Neural crest cell (in vitro differentiated cells): ENCODE results near the gene DGCR2. TPM values are rescaled to one million over a fixed set of nuclear protein-coding genes. Genes with fewer than 3 reads are reported as not detected.

Experiments
- DNase-seq: peaks from one replicate; pipeline ENCODE4 v3.0.0; 2021; ENCODE audit warnings: low read depth, mixed read lengths, low spot score
- H3K27ac Mint-ChIP-seq: one replicate; pipeline ENCODE4 v1.8.0; 2021; ENCODE audit warnings: mild to moderate bottlenecking, mixed read lengths; ENCODE audit not compliant: unreplicated experiment
- H3K27me3 Mint-ChIP-seq: 2 replicates; pipeline ENCODE4 v1.8.0; 2021; ENCODE audit warnings: low read depth, mild to moderate bottlenecking, mixed read lengths
- H3K36me3 Mint-ChIP-seq: 2 replicates; pipeline ENCODE4 v1.8.0; 2021; ENCODE audit warnings: low read depth, mild to moderate bottlenecking, mixed read lengths
- H3K4me1 Mint-ChIP-seq: 2 replicates; pipeline ENCODE4 v1.8.0; 2021; ENCODE audit warnings: mixed read lengths
- H3K4me3 Mint-ChIP-seq: one replicate; pipeline ENCODE4 v1.8.0; 2021; ENCODE audit warnings: mild to moderate bottlenecking, mixed read lengths
- H3K9me3 Mint-ChIP-seq: 2 replicates; pipeline ENCODE4 v1.8.0; 2021; ENCODE audit warnings: mixed read lengths
- total RNA-seq: library from RNA; stranded (reverse); gene quantifications from 2 replicates; pipeline ENCODE4 v1.2.1, GENCODE V29; 2021
- TF ChIP-seq, protein P1 (sequence below): fragments of 200-600 bp; sonication (generic); conservative IDR thresholded peaks from 2 replicates; pipeline ENCODE4 v1.5.0; 2021; ENCODE audit warnings: antibody characterized with exemption, mild to moderate bottlenecking

Gene DGCR2
- total RNA-seq, 1 donor from 2014 or later = 91.6 TPM

DNA sequence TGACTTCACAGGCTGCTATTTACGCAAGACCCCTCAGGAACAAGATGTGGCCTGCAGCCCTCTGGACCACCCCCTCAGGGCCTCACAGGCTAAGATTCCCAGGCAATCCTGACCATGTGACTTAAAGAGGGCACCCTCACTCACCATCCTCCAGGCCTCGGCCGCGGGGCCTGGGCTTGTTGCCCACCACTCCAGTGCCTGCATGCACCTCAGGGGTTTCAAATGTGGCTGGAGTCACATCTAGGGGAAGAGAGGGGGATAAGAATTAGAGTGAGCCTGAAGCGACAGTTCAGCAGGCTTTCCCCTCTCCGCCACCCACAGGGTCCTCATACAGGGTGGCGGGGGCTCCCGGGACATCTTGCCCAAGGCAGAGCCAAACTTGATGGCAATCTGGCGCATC, 20.2 kb upstream of the DGCR2 start:
- TF ChIP-seq, protein P1, sequence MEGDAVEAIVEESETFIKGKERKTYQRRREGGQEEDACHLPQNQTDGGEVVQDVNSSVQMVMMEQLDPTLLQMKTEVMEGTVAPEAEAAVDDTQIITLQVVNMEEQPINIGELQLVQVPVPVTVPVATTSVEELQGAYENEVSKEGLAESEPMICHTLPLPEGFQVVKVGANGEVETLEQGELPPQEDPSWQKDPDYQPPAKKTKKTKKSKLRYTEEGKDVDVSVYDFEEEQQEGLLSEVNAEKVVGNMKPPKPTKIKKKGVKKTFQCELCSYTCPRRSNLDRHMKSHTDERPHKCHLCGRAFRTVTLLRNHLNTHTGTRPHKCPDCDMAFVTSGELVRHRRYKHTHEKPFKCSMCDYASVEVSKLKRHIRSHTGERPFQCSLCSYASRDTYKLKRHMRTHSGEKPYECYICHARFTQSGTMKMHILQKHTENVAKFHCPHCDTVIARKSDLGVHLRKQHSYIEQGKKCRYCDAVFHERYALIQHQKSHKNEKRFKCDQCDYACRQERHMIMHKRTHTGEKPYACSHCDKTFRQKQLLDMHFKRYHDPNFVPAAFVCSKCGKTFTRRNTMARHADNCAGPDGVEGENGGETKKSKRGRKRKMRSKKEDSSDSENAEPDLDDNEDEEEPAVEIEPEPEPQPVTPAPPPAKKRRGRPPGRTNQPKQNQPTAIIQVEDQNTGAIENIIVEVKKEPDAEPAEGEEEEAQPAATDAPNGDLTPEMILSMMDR = no peak
- H3K4me1 Mint-ChIP-seq = peaks cover 12% of the 10 kb centered on the region
- peaks cover 3% of the 10 kb centered on the region for H3K9me3 Mint-ChIP-seq
- H3K27me3 Mint-ChIP-seq = peaks cover 19% of the 10 kb centered on the region
- no peak for DNase-seq
- no peaks in the 10 kb centered on the region for H3K36me3 Mint-ChIP-seq
- H3K4me3 Mint-ChIP-seq = peak overlapping the region; percentile 76
- no peak overlapping the region for H3K27ac Mint-ChIP-seq

GRCh38 chr22:19139974-19140373, 17.8 kb upstream of the DGCR2 start:
- Mint-ChIP-seq H3K4me1 (peaks cover 12% of the 10 kb centered on the region), H3K9me3 (peaks cover 3% of the 10 kb centered on the region), H3K27me3 (peaks cover 4% of the 10 kb centered on the region), H3K36me3 (peaks cover 5% of the 10 kb centered on the region), H3K4me3 (peak overlapping the region; percentile 47), H3K27ac (no peak overlapping the region)
- DNase-seq = no peak
- TF ChIP-seq, protein P1 = no peak

DNA sequence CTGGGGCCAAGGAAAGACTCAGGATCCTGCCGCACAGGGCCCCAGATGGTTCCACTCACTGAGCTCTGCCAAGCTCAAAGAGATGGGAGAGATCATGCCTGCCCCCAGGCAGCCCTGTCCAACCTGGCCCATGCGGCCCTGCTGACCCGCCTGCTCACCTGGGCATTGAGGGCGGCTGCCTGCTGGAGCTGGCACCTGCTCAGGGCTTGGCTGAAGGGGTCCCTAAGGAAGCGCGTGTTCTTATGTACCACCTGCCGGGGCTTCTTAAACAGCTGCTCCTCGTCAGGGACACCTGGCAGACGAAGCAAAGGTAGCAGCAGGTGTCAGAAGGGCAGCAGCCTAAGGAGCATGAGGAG, 16.8 kb upstream of the DGCR2 start:
- no peaks in the 10 kb centered on the region for H3K27me3 Mint-ChIP-seq
- peak overlapping the region; percentile 56 for H3K4me3 Mint-ChIP-seq
- peaks cover 3% of the 10 kb centered on the region for H3K4me1 Mint-ChIP-seq
- no peaks in the 10 kb centered on the region for H3K9me3 Mint-ChIP-seq
- peaks cover 5% of the 10 kb centered on the region for H3K36me3 Mint-ChIP-seq
- TF ChIP-seq, protein P1 = no peak
- no peak for DNase-seq
- no peak overlapping the region for H3K27ac Mint-ChIP-seq

DNA sequence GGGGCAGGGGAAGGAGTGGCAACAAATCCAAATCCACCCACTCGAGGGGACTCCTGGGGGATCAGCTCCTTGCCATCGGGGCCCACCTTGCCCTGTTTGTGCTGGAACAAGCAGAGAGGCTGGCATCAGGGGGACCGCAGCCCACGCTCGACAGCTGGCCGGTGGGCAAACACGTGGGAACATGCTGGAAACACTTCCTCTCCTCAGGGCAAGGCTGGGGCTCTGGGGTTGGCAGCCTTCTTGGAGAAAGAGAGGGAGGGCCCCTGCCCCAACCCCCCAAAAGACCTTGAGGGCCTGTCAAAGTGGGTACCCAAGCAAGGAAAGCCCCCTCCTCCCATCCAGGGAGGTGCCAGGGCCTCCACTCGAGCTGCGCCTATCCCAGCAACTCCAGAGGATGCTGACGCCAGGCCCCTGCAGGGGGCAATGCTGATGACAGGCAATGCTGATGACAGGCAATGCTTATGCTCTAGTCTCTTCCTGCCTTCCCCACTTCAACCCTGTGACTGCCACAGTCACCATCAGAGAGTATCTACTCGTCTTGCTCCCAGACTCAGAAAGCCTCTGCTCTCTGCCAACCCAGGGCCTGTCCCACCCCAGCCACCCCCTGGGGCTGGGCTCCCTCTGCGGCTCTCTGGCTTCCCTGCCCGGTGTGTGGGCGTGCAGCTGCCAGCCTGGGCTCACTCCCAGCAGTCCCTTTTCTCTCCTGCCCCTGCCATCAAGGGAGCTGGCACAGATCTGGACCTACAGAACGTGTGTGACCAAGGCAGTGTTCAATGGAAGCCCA, 16.2 kb upstream of the DGCR2 start:
- DNase-seq = no peak
- no peaks in the 10 kb centered on the region for H3K9me3 Mint-ChIP-seq
- no peaks in the 10 kb centered on the region for H3K27me3 Mint-ChIP-seq
- H3K4me3 Mint-ChIP-seq = no peak overlapping the region
- TF ChIP-seq, protein P1 = no peak
- no peaks in the 10 kb centered on the region for H3K4me1 Mint-ChIP-seq
- H3K27ac Mint-ChIP-seq = no peak overlapping the region
- peaks cover 5% of the 10 kb centered on the region for H3K36me3 Mint-ChIP-seq

- H3K4me3 Mint-ChIP-seq = no peak overlapping the region
- TF ChIP-seq, protein P1 = no peak
- no peak for DNase-seq
- peaks cover 5% of the 10 kb centered on the region for H3K36me3 Mint-ChIP-seq
- no peaks in the 10 kb centered on the region for H3K4me1 Mint-ChIP-seq
- H3K9me3 Mint-ChIP-seq = no peaks in the 10 kb centered on the region
- no peaks in the 10 kb centered on the region for H3K27me3 Mint-ChIP-seq
- H3K27ac Mint-ChIP-seq = no peak overlapping the region
Observed at GRCh38 chr22:19137384-19138216, 15.4 kb upstream of the DGCR2 start.
